PC-9 (cell line): ENCODE measurements around the gene ENDOG. TPM values are rescaled to one million over a fixed set of nuclear protein-coding genes. Genes with fewer than 3 reads are reported as not detected.
A peak's percentile ranks its signal among the peaks of the same experiment; 100 is the strongest.

Experiments used
- BruUV-seq: library from RNA; stranded (reverse); fragments of 400-500 nt; replicated peaks from 2 replicates; lab custom pipeline; 2021; lab: Mats Ljungman, UMichigan
- CTCF ChIA-PET: fragments of 300-600 bp; sonication (Branson Sonifier 250); formaldehyde crosslinking; loops from one replicate; lab custom pipeline; 2022; ENCODE audit warnings: antibody characterized with exemption; lab: Charles Lee
- POLR2A ChIA-PET: fragments of 300-600 bp; sonication (Branson Sonifier 250); formaldehyde crosslinking; loops from one replicate; lab custom pipeline; 2022; ENCODE audit warnings: antibody characterized with exemption; ENCODE audit not compliant: unreplicated experiment; lab: Charles Lee
- DNase-seq, 2 experiments: peaks; one replicate each; pipeline versions ENCODE4 v3.0.0 to v3.0.0-alpha.2; 2015 to 2022; ENCODE audit warnings: mixed read lengths in 1 of 2
- H2AFZ ChIP-seq: fragments of 200-600 bp; sonication (generic); 2 replicates; pipeline ENCODE4 v1.8.1; 2017; ENCODE audit warnings: antibody characterized with exemption
- H3F3A ChIP-seq: fragments of 200-600 bp; sonication (generic); 2 replicates; pipeline ENCODE4 v1.8.1; 2017; ENCODE audit warnings: antibody characterized with exemption, mild to moderate bottlenecking, low read depth; ENCODE audit not compliant: insufficient read depth
- H3K27ac ChIP-seq: fragments of 200-600 bp; sonication (generic); 2 replicates; pipeline ENCODE4 v1.6.1; 2016; ENCODE audit warnings: mixed run types
- H3K27me3 ChIP-seq: fragments of 200-600 bp; sonication (generic); 2 replicates; pipeline ENCODE4 v1.6.1; 2016; ENCODE audit warnings: low read depth, mixed run types; ENCODE audit not compliant: insufficient read depth
- H3K36me3 ChIP-seq: fragments of 200-600 bp; sonication (generic); 2 replicates; pipeline ENCODE4 v1.6.1; 2016; ENCODE audit warnings: low read depth, mixed run types
- H3K4me1 ChIP-seq: fragments of 200-600 bp; sonication (generic); replicated peaks from 2 replicates; pipeline ENCODE4 v1.6.1; 2016; ENCODE audit warnings: mixed run types; ENCODE audit not compliant: insufficient read depth
- H3K4me2 ChIP-seq: fragments of 200-600 bp; sonication (generic); 2 replicates; pipeline ENCODE4 v1.6.1; 2017; ENCODE audit warnings: mixed run types
- H3K4me3 ChIP-seq: fragments of 200-600 bp; sonication (generic); 2 replicates; pipeline ENCODE4 v1.6.1; 2016; ENCODE audit warnings: mixed run types
- H3K79me2 ChIP-seq: fragments of 200-600 bp; sonication (generic); 2 replicates; pipeline ENCODE4 v1.6.1; 2017; ENCODE audit warnings: low read depth, mixed run types
- H3K9me2 ChIP-seq: fragments of 200-600 bp; sonication (generic); 2 replicates; pipeline ENCODE4 v1.8.1; 2017; ENCODE audit warnings: mild to moderate bottlenecking; ENCODE audit not compliant: insufficient read depth
- H3K9me3 ChIP-seq: fragments of 200-600 bp; sonication (generic); 2 replicates; pipeline ENCODE4 v1.8.1; 2016; ENCODE audit warnings: low read depth; ENCODE audit not compliant: insufficient read depth
- H4K20me1 ChIP-seq: fragments of 200-600 bp; sonication (generic); 2 replicates; pipeline ENCODE4 v1.8.1; 2017; ENCODE audit not compliant: insufficient read depth
- CTCF ChIP-seq: fragments of 200-600 bp; sonication (generic); conservative IDR thresholded peaks from 2 replicates; pipeline ENCODE4 v1.6.1; 2017; ENCODE audit warnings: mixed run types, antibody characterized with exemption, mild to moderate bottlenecking, moderate library complexity
- EZH2 ChIP-seq: fragments of 200-600 bp; sonication (generic); IDR thresholded peaks from 2 replicates; pipeline ENCODE4 v1.8.0; 2017; ENCODE audit warnings: antibody characterized with exemption, low read depth
- intact Hi-C: fragments of 100-400 bp; cut with micrococcal nuclease; formaldehyde crosslinking; loops from one replicate; pipeline ENCODE4 v1.10.0; 2022; ENCODE audit not compliant: unreplicated experiment
- total RNA-seq: library from RNA; stranded (reverse); gene quantifications from 2 replicates; pipeline ENCODE4 v1.2.3, GENCODE V29; 2021

ENDOG gene
- total RNA-seq, 1 experiment from 2014 or later, result 28.6 TPM

- TF ChIP-seq EZH2 (no peak), CTCF (no peak)
- POLR2A ChIA-PET, result interaction anchor here (0.6 to 0.8 kb wide), 5 partner anchors 47 to 724 kb away, joined by 5 to 17 read pairs (median 7); partner anchors contain the start of gene ZDHHC12
- Histone ChIP-seq H3K27me3 (no peaks in the 10 kb centered on the region), H3K9me2 (no peaks in the 10 kb centered on the region), H3K9me3 (no peaks in the 10 kb centered on the region), H3K27ac (peak overlapping the region; percentile 63), H4K20me1 (no peaks in the 10 kb centered on the region), H2AFZ (peak overlapping the region; percentile 85), H3K4me1 (peaks cover 11% of the 10 kb centered on the region; the same call in 1 of the 2 replicates), H3K4me3 (peak overlapping the region; percentile 80), H3K4me2 (peak overlapping the region; percentile 89), H3K79me2 (peaks cover 31% of the 10 kb centered on the region), H3F3A (peaks cover 34% of the 10 kb centered on the region), H3K36me3 (no peaks in the 10 kb centered on the region; the same call in 1 of the 2 replicates)
- no TSS peak for BruUV-seq
- intact Hi-C loops, result loop anchor here (1.0 kb wide), 2 partner anchors 47 to 136 kb away; partner anchors contain the start of gene ZDHHC12
- CTCF ChIA-PET, result interaction anchor here (0.6 kb wide), 2 partner anchors 108 to 322 kb away, joined by 4 to 5 read pairs; no protein-coding TSS in a partner anchor
- no peak for DNase-seq
Measured at GRCh38 chr9:128771094-128771721, 47.1 kb upstream of the ENDOG start.

DNA sequence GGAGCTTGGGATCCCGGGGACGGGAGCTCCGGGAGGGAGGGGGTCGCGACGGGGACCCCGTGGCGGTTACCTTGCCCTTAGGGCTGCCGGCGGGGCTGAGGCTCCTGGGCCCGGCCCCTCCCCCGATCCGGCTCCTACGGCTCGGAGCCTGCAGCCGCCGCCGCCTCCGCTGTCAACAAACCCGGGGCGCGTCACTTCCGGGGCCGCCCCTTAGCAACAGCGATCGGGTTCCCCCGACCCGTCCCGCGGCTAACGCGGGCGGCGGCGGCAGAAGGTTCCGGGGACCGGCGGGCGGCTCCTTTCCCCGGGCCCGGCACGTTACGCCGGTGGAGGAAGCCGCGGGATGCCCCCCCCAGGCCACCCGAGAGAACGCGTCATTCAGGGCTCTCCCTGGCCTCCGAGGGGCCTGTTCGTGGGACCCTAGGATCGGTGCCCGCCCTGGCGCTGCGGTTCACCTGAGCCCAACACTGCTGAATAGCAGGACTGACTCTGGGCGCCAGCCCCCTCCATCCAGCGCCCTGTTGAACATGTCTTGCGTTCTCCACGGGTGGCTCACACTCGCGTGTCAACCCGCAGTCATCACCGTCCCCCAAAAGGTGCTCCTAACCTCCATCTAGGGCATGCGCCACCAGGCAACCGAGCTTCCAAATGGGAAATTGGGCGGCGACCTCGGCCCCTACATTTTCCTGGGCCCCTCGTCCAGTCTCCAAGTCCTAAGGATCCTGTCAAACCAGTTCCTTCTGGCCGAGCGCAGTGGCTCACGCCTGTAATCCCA lies 46.4 kb upstream of the ENDOG start, which contains the start of gene ZER1:
ZER1 (minus strand) TSS at position 183 of the 775 bp plus-strand sequence. CDS start 16,362 bp downstream, outside the sequence.
- Histone ChIP-seq H3K27ac (peak within 1 kb of the TSS; percentile 74), H3F3A (peaks cover 34% of the 10 kb centered on the region), H4K20me1 (no peaks in the 10 kb centered on the region), H2AFZ (peak within 1 kb of the TSS; percentile 85), H3K36me3 (no peaks in the 10 kb centered on the region; the same call in 1 of the 2 replicates), H3K27me3 (no peaks in the 10 kb centered on the region), H3K4me2 (peak within 1 kb of the TSS; percentile 89), H3K9me3 (no peaks in the 10 kb centered on the region), H3K4me1 (peaks cover 11% of the 10 kb centered on the region; the same call in 1 of the 2 replicates), H3K9me2 (no peaks in the 10 kb centered on the region), H3K4me3 (peak within 1 kb of the TSS; percentile 80), H3K79me2 (peaks cover 31% of the 10 kb centered on the region)
- POLR2A ChIA-PET, result interaction anchor here (0.6 to 0.8 kb wide), 3 partner anchors 48 to 723 kb away, joined by 5 to 13 read pairs (median 6); partner anchors contain the start of gene ZDHHC12
- peak; percentile 77 to 95 for DNase-seq
- no peak for TF ChIP-seq CTCF
- TF ChIP-seq EZH2, result no peak
- TSS peak; percentile 73 for BruUV-seq
- CTCF ChIA-PET, result interaction anchor here (0.6 kb wide), 1 partner anchor 321 kb away, joined by 5 read pairs; no protein-coding TSS in a partner anchor
- intact Hi-C loops, result loop anchor here (1.0 kb wide), 3 partner anchors 15 to 137 kb away; partner anchors contain the start of genes TBC1D13 and ZDHHC12

GRCh38 chr9:128773049-128773448 lies 45.3 kb upstream of the ENDOG start:
- H3K4me2 ChIP-seq, result 0 out of 2 replicates have a peak overlapping the region, but pooled peaks have one; percentile 70
- DNase-seq, result no peak
- no peak overlapping the region; the same call in 1 of the 2 replicates for H2AFZ ChIP-seq
- H3K79me2 ChIP-seq, result peaks cover 31% of the 10 kb centered on the region
- CTCF ChIA-PET, result no interaction called here
- H4K20me1 ChIP-seq, result no peaks in the 10 kb centered on the region
- H3F3A ChIP-seq, result peaks cover 34% of the 10 kb centered on the region
- no peaks in the 10 kb centered on the region for H3K9me2 ChIP-seq
- H3K9me3 ChIP-seq, result no peaks in the 10 kb centered on the region
- intact Hi-C loops, result no loop called here
- peaks cover 11% of the 10 kb centered on the region; the same call in 1 of the 2 replicates for H3K4me1 ChIP-seq
- no TSS peak for BruUV-seq
- H3K27me3 ChIP-seq, result no peaks in the 10 kb centered on the region
- no peak overlapping the region for H3K27ac ChIP-seq
- no peak overlapping the region for H3K4me3 ChIP-seq
- H3K36me3 ChIP-seq, result no peaks in the 10 kb centered on the region
- TF ChIP-seq CTCF (no peak), EZH2 (no peak)
- POLR2A ChIA-PET, result no interaction called here
